ENCODE data around the gene TBC1D1. TPM values are rescaled to one million over a fixed set of nuclear protein-coding genes. Genes with fewer than 3 reads are reported as not detected.
A peak's percentile ranks its signal among the peaks of the same experiment; 100 is the strongest.

Gene TBC1D1
- total and polyA plus RNA-seq, 10 donors, result 49.3 to 142 (median 95.5) TPM

DNA sequence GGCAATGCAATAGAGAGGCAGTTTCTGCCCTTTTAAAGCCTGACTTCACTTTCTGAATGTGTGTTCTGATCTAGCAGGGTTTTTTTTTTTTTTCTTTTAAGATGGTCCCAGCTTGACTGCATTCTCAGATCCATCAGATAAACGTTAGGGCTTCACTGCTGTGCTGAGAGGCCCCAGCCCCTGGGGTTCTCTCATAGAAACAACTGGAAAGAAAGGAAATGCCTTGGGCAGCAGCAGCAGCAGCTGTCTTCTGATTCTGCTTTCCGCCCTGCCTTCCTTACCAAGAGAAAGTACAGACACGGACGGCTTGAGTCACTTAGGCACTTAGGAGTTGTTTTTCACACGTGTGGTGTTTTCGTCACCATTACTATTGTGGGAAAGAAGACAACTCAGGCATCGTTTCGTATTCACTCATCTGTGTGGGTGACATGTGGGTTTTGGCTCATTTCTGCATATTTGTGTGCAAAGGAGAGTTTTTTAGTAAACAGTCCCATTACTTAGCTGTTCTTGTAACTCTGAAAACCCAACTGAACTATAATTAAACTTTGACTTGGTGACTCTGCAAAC is 241.3 kb downstream of the TBC1D1 start:
- DNase-seq, result no peak
- intact Hi-C loops (cut with DNase I; ENCODE audit: low total_unique reads), result no loop called here
- Histone ChIP-seq H3K4me1 (peaks cover 12 to 57% (median 34%) of the 10 kb centered on the region in 6 donors), H3K4me3 (no peak overlapping the region), H3K36me3 (peaks cover 0 to 84% (median 34%) of the 10 kb centered on the region in 6 donors), H3K27me3 (replicated peaks in 1 of 7) (no peaks in the 10 kb centered on the region), H3K27ac (peak overlapping the region; percentile 7 to 79 (median 58)), H3K9me3 (no peaks in the 10 kb centered on the region)
- 10 to 32% (median 22%) methylated on average over 8 of the region's 8 CpGs for WGBS, 5 donors
- TF ChIP-seq POLR2AphosphoS5 (IDR thresholded peaks at IDR 0.05), result peak in 1 of 3 donors; percentile 81
- TF ChIP-seq, protein P1, sequence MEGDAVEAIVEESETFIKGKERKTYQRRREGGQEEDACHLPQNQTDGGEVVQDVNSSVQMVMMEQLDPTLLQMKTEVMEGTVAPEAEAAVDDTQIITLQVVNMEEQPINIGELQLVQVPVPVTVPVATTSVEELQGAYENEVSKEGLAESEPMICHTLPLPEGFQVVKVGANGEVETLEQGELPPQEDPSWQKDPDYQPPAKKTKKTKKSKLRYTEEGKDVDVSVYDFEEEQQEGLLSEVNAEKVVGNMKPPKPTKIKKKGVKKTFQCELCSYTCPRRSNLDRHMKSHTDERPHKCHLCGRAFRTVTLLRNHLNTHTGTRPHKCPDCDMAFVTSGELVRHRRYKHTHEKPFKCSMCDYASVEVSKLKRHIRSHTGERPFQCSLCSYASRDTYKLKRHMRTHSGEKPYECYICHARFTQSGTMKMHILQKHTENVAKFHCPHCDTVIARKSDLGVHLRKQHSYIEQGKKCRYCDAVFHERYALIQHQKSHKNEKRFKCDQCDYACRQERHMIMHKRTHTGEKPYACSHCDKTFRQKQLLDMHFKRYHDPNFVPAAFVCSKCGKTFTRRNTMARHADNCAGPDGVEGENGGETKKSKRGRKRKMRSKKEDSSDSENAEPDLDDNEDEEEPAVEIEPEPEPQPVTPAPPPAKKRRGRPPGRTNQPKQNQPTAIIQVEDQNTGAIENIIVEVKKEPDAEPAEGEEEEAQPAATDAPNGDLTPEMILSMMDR (IDR thresholded peaks at IDR 0.05 in 8 of 11, conservative IDR thresholded peaks at IDR 0.05 in 3 of 11), result no peak
- TF ChIP-seq POLR2A (IDR thresholded peaks at IDR 0.05), result peak in 1 of 3 donors; percentile 28

DNA sequence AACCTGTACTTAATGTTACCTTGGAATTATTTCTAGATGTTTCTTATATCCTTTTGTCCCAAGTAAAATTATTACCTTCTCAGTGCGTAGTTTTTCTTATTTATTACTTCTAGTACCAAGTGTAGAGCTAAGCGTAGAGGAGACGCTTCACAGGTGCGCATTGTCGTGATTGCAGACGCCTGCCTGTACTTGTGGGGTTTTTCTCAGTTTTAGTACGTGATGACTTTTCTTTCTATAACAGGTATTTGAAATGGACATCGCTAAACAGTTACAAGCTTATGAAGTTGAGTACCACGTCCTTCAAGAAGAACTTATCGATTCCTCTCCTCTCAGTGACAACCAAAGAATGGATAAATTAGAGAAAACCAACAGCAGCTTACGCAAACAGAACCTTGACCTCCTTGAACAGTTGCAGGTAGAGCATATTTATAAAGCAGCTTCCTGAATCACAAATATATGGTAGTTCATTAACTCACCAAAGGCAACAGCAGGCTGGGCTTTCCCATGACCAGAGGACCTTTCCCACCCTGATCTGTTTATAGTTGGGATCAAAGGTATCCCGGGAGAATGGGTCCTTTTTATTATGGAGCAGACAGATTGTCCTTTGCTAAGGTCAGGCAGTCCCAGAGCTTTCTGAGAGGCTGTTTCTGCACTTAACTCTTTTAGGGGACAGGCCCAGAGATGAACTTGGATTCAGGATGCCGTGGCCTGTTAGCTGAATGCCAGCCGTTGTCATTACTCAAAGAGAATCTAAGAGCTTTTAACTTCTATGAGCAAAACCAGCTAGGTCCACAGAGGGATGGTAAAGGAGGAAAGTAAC is 242.2 kb downstream of the TBC1D1 start:
- Histone ChIP-seq H3K4me1 (peaks cover 12 to 53% (median 34%) of the 10 kb centered on the region in 6 donors), H3K27me3 (replicated peaks in 1 of 7) (no peaks in the 10 kb centered on the region), H3K36me3 (peaks cover 0 to 84% (median 41%) of the 10 kb centered on the region in 6 donors), H3K27ac (peak overlapping the region in 4 of 8 donors; percentile 58 to 79 (median 62)), H3K4me3 (no peak overlapping the region), H3K9me3 (no peaks in the 10 kb centered on the region)
- intact Hi-C loops (cut with DNase I; ENCODE audit: low total_unique reads), result no loop called here
- WGBS, 5 donors, result 85 to 97% (median 91%) methylated on average over 14 of the region's 14 CpGs
- TF ChIP-seq, protein P1 (IDR thresholded peaks at IDR 0.05 in 8 of 11, conservative IDR thresholded peaks at IDR 0.05 in 3 of 11), result no peak
- TF ChIP-seq POLR2AphosphoS5 (IDR thresholded peaks at IDR 0.05) (no peak), POLR2A (IDR thresholded peaks at IDR 0.05) (no peak)
- no peak for DNase-seq

DNA sequence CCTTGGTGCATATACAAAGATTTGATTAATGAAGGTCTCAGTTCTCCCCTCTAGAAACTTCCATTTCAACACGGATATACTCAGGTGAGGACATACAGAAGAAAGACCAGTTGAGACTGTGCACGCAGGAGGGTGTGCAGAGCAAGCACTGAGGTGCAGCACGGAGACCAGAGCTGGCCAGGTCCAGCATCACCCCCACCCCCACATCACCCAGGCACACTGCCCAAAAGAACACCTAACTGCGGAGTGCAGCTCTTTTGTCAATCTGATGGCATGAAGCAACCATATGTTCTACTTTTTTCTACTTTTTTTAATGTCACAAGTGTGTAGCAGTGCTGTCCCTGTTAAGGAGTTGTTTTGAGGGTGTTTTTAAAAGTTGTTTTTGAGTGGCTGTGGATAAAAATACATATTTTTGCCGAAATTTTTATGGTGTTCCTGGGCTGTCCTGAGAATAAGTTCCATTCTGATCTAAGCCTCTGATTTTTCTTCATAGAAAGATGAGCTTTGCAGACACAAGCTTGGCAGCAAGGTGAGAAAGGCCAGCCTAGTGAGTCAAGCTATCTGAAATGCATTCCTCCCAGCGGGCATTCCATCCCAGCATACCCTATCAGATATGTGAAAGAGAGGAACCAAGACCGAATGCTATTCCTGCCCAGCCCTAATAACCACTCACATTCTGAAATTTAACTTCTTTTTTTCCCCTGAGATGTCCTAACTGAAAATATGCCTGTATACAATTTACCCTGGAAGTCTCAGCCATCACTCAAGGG is 243.0 kb downstream of the TBC1D1 start:
- Histone ChIP-seq H3K9me3 (no peaks in the 10 kb centered on the region), H3K4me3 (no peak overlapping the region), H3K36me3 (peaks cover 0 to 84% (median 48%) of the 10 kb centered on the region in 6 donors), H3K27me3 (replicated peaks in 1 of 7) (no peaks in the 10 kb centered on the region), H3K27ac (no peak overlapping the region), H3K4me1 (peaks cover 9 to 44% (median 28%) of the 10 kb centered on the region in 6 donors)
- intact Hi-C loops (cut with DNase I; ENCODE audit: low total_unique reads), result no loop called here
- no peak for TF ChIP-seq POLR2AphosphoS5 (IDR thresholded peaks at IDR 0.05)
- TF ChIP-seq POLR2A (IDR thresholded peaks at IDR 0.05), result no peak
- TF ChIP-seq, protein P1 (IDR thresholded peaks at IDR 0.05 in 8 of 11, conservative IDR thresholded peaks at IDR 0.05 in 3 of 11), result no peak
- 90 to 95% (median 94%) methylated on average over 7 of the region's 7 CpGs for WGBS, 5 donors
- DNase-seq, result no peak

Data from spleen (tissue), 11 donors.